HG03575 (cell line): ENCODE measurements around the gene MYO16.
"Not testable (repeated sequence)": the region's sequence is repeated elsewhere in the genome, so short reads cannot be mapped to it uniquely, and the experiment has no call there.

Source experiments
- ATAC-seq: cut with Tn5 transposase; IDR thresholded peaks from one replicate; pipeline ENCODE4 v1.9.1; 2021; ENCODE audit not compliant: unreplicated experiment, insufficient number of reproducible peaks, low FRiP score; ENCODE audit errors: extremely low read depth

Gene MYO16

GRCh38 chr13:109215377-109215776, 586.0 kb downstream of the MYO16 start:
- no peak for ATAC-seq

DNA sequence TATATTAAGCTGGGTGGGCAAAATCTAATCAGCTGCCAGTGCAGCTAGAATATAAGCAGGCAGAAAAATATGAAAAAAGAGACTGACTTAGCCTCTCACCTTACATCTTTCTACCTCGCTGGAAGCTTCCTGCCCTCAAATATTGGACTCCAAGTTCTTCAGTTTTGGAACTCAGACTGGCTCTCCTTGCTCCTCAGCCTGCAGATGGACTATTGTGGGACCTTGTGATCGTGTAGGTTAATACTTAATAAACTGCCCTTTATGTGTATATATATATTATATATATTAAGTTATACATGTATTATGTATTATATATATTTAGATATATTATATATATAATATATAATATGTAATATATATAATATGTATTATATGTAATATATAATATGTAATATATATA, 588.1 kb downstream of the MYO16 start:
- ATAC-seq, result not testable (repeated sequence)

GRCh38 chr13:109220631-109221030, 591.2 kb downstream of the MYO16 start:
- ATAC-seq, result no peak

GRCh38 chr13:109224033-109224432, 594.6 kb downstream of the MYO16 start:
- no peak for ATAC-seq

- ATAC-seq, result no peak
Measured at GRCh38 chr13:109226631-109227030, 597.2 kb downstream of the MYO16 start.

DNA sequence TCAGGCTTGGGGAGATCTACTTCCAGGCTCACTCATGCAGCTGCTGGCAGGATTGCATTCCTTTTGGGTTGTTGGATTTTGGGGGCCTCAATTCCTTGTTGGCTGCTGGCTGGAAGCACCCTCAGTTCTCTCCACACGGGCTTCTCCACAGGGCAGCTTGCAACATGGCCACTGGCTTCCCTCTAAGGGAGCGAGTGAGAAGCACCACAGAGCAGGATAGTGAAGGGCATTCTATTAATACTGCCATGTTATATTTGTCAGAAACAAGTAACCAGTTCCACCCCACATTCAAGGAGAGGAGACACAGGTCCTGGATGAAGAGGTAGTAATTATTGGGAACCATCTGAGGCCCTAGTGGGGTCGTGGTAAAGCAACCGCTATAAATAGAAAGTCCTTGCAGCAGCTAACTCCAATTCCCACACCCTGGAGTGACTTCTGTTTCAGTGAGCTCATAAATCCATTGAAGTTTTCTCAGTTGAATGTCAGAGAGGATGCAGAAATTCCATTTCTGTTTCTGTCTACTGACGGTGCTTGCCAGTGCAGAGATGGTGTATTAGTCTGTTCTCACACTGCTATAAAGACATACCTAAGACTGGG, 598.0 kb downstream of the MYO16 start:
- no peak for ATAC-seq

DNA sequence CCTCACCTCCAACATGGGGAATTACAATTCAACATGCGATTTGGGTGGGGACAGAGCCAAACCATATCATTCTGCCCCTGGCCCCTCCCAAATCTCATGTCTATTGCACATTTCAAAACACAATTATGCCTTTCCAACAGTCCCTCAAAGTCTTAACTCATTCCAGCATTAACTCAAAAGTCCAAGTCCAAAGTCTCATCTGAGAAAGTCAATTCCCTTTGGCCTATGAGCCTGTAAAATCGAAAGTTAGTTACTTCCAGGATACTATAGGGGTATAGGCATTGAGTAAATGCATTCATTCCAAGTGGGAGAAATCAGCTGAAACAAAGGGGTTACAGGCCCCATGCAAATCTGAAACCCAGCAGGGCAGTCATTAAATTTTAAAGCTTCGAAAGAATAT, 598.8 kb downstream of the MYO16 start:
- ATAC-seq, result no peak

DNA sequence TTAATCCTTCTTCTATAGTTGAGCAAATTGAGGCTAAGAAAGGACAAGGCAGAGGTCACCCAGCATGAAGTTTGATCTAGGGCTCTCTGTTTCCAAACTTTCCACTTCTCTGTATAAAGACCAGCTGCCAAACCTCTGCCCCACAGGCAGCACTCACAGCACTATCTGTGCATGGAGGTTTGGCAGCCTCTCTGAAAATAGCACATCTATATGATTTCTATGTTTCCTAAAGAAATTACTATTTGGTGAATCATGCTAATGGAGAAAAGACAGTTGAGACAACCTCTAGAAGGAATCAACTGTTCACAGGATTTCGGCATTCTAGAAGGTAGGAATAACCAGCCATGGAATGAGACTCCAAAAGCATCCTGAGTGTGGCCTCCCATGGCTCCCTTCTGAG, 602.5 kb downstream of the MYO16 start:
- ATAC-seq, result no peak

- ATAC-seq, result no peak
Measured at GRCh38 chr13:109233293-109233692, 603.9 kb downstream of the MYO16 start.

DNA sequence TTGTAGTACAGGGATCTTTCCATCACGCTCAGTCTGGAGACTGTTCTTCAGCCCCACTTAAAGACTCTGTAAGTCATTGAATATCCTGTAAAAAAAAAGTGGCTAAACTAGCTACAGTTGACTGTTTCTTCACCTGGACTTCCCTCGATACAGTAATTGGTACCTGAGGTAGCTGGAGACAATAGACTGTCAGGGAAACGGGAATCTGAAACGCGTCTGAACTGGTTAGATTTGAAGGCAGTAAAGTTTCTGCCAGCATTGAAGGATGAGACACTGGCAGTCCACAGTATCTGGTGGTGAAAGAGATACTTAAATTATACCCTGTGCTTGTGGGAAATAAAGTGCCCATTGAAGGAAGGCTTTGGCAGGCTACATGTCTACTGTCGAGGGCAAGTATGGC, 606.5 kb downstream of the MYO16 start:
- ATAC-seq, result no peak

DNA sequence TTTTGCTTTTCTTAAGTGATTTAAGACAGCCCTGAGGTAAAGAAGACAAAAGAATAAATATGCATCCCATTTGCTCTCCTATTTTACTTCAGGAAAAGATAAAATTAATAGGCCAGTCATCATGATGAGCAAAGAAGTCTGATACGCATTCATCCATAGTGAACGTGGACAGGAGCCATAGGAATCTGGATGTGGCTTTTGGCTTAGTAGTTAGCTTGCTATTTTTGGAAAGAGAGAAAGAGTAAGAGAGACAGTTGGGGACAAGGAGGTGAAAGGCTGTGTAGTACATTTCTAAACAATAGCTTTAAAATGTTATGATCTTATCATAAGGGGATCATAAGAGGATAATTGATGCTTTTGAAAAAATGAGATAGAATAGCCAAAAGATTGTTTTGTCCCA, 611.7 kb downstream of the MYO16 start:
- ATAC-seq, result no peak

- ATAC-seq, result no peak
Measured at GRCh38 chr13:109243311-109243951, 614.0 kb downstream of the MYO16 start.

DNA sequence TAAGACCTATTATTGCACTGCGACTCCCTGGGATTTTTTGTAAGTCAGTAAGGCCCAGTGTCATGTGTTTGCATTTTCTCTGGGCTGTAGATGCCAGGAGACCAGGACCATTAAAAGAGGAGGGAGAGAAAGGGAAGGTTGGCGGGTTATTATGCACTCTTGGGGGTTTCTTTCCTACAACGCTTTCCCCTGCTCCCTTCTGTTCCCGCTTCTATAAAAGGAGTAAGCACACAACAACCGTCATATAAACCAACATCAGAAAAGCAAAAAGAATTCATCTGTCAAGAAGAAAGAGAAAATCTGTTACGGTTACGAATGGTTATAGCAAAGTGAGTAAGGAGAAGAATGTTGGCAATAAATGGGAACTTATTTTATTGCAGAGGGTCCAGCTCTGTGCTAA, 615.2 kb downstream of the MYO16 start:
- ATAC-seq, result no peak

- ATAC-seq, result no peak
Measured at GRCh38 chr13:109246001-109246400, 616.6 kb downstream of the MYO16 start.

GRCh38 chr13:109249780-109250528, 620.5 kb downstream of the MYO16 start:
- ATAC-seq, result no peak

- no peak for ATAC-seq
Measured at GRCh38 chr13:109251956-109252355, 622.5 kb downstream of the MYO16 start.

GRCh38 chr13:109253316-109253715, 623.9 kb downstream of the MYO16 start:
- no peak for ATAC-seq

- no peak for ATAC-seq
Measured at GRCh38 chr13:109254274-109254673, 624.9 kb downstream of the MYO16 start.

DNA sequence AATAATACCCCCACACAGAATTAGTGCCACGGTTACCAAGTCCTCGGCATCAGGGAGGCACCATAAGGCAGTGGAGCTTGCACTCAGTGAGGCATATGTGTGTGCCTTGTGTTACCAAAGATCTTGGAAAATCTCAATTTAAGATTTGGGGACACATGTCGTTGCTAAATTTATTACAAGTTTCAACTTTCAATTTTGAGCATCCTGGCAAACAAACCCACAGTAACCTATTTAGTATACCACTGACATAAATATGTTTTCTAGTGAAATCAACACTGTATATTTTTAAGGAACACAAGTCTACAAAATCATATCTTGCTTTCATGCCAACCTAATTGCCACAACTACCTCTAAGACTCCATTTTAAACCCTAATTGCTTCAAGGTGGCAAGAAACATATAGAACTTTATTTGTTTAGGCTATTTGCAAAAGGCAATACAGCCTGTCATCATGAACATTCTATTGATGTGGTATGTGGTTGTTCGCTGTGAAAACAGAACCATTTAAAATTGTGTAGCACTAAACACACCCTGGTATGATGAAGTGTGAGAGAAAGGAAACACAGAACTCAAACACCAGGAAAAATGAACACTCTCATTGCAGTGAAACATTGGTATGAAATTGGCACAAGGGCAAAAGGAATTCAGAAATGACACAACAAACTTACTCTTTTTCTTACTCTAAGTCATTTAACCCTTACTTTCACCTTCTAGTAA, 625.9 kb downstream of the MYO16 start:
- ATAC-seq, result no peak
